Measurements from ENCODE around the gene SORCS2.

SORCS2 gene

GRCh38 chr4:7742807-7743280, 550.5 kb downstream of the SORCS2 start:
- Histone ChIP-seq H3K27ac (ENCODE audit: low read length) (no peak overlapping the region), H3K9ac (ENCODE audit: low read length) (no peak overlapping the region), H4K20me1 (ENCODE audit: insufficient read depth, low read length) (no peaks in the 10 kb centered on the region), H2AFZ (ENCODE audit: low read depth, low read length) (no peak overlapping the region), H3K4me3 (ENCODE audit: low read length) (no peak overlapping the region), H3K27me3 (ENCODE audit: low read depth, low read length) (no peaks in the 10 kb centered on the region), H3K9me3 (ENCODE audit: insufficient read depth, low read length) (no peaks in the 10 kb centered on the region), H3K36me3 (replicated peaks; ENCODE audit: low read depth, low read length) (no peaks in the 10 kb centered on the region), H3K4me2 (ENCODE audit: low read length) (no peak overlapping the region), H3K79me2 (ENCODE audit: low read length) (no peaks in the 10 kb centered on the region), H3K4me1 (ENCODE audit: low read length) (peaks cover 14% of the 10 kb centered on the region)
- TF ChIP-seq EZH2phosphoT487 (IDR thresholded peaks at IDR 0.05; ENCODE audit: low read depth) (no peak), CTCF (IDR thresholded peaks at IDR 0.05; ENCODE audit: low read depth, low read length) (no peak)

- no peaks in the 10 kb centered on the region for H4K20me1 ChIP-seq (ENCODE audit: insufficient read depth, low read length)
- H2AFZ ChIP-seq (ENCODE audit: low read depth, low read length) = no peak overlapping the region
- no peaks in the 10 kb centered on the region for H3K27me3 ChIP-seq (ENCODE audit: low read depth, low read length)
- H3K79me2 ChIP-seq (ENCODE audit: low read length) = no peaks in the 10 kb centered on the region
- no peak overlapping the region for H3K4me3 ChIP-seq (ENCODE audit: low read length)
- no peaks in the 10 kb centered on the region for H3K9me3 ChIP-seq (ENCODE audit: insufficient read depth, low read length)
- peak overlapping the region; percentile 49 for H3K4me2 ChIP-seq (ENCODE audit: low read length)
- no peak for TF ChIP-seq CTCF (IDR thresholded peaks at IDR 0.05; ENCODE audit: low read depth, low read length)
- TF ChIP-seq EZH2phosphoT487 (IDR thresholded peaks at IDR 0.05; ENCODE audit: low read depth) = no peak
- H3K36me3 ChIP-seq (replicated peaks; ENCODE audit: low read depth, low read length) = no peaks in the 10 kb centered on the region
- H3K9ac ChIP-seq (ENCODE audit: low read length) = no peak overlapping the region
- H3K4me1 ChIP-seq (ENCODE audit: low read length) = peaks cover 14% of the 10 kb centered on the region
- H3K27ac ChIP-seq (ENCODE audit: low read length) = no peak overlapping the region
Observed at GRCh38 chr4:7744142-7744804, 551.9 kb downstream of the SORCS2 start.

GRCh38 chr4:7745301-7745885, 553.1 kb downstream of the SORCS2 start:
- H3K9ac ChIP-seq (ENCODE audit: low read length) = no peak overlapping the region
- no peak overlapping the region for H2AFZ ChIP-seq (ENCODE audit: low read depth, low read length)
- TF ChIP-seq EZH2phosphoT487 (IDR thresholded peaks at IDR 0.05; ENCODE audit: low read depth) = no peak

GRCh38 chr4:7746351-7747061, 554.2 kb downstream of the SORCS2 start:
- Histone ChIP-seq H2AFZ (ENCODE audit: low read depth, low read length) (no peak overlapping the region), H3K4me2 (ENCODE audit: low read length) (no peak overlapping the region), H3K36me3 (replicated peaks; ENCODE audit: low read depth, low read length) (no peaks in the 10 kb centered on the region), H4K20me1 (ENCODE audit: insufficient read depth, low read length) (no peaks in the 10 kb centered on the region), H3K9ac (ENCODE audit: low read length) (no peak overlapping the region), H3K4me1 (ENCODE audit: low read length) (peaks cover 14% of the 10 kb centered on the region), H3K27ac (ENCODE audit: low read length) (no peak overlapping the region), H3K79me2 (ENCODE audit: low read length) (no peaks in the 10 kb centered on the region), H3K9me3 (ENCODE audit: insufficient read depth, low read length) (no peaks in the 10 kb centered on the region), H3K4me3 (ENCODE audit: low read length) (no peak overlapping the region), H3K27me3 (ENCODE audit: low read depth, low read length) (no peaks in the 10 kb centered on the region)
- no peak for TF ChIP-seq EZH2phosphoT487 (IDR thresholded peaks at IDR 0.05; ENCODE audit: low read depth)
- no peak for TF ChIP-seq CTCF (IDR thresholded peaks at IDR 0.05; ENCODE audit: low read depth, low read length)

More at GRCh38 chr4:7745301-7745885, 553.1 kb downstream of the SORCS2 start:
- Histone ChIP-seq H3K27me3 (ENCODE audit: low read depth, low read length) (no peaks in the 10 kb centered on the region), H3K4me2 (ENCODE audit: low read length) (no peak overlapping the region), H3K9me3 (ENCODE audit: insufficient read depth, low read length) (no peaks in the 10 kb centered on the region), H3K27ac (ENCODE audit: low read length) (no peak overlapping the region), H4K20me1 (ENCODE audit: insufficient read depth, low read length) (no peaks in the 10 kb centered on the region), H3K4me3 (ENCODE audit: low read length) (no peak overlapping the region), H3K79me2 (ENCODE audit: low read length) (no peaks in the 10 kb centered on the region), H3K4me1 (ENCODE audit: low read length) (peaks cover 14% of the 10 kb centered on the region), H3K36me3 (replicated peaks; ENCODE audit: low read depth, low read length) (no peaks in the 10 kb centered on the region)
